ENCODE results near the gene RPS13.
"Not testable (repeated sequence)": the region's sequence is repeated elsewhere in the genome, so short reads cannot be mapped to it uniquely, and the experiment has no call there.

Gene RPS13

DNA sequence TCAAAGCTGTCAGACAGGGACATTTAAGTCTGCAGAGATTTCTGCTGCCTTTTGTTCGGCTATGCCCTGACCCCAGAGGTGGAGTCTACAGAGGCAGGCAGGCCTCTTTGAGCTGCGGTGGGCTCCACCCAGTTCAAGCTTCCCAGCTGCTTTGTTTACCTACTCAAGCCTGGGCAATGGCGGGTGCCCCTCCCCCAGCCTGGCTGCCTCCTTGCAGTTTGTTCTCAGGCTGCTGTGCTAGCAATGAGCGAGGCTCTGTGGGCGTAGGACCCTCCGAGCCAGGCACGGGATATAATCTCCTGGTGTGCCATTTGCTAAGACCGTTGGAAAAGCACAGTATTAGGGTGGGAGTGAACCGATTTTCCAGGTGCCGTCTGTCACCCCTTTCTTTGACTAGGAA lies 43.4 kb downstream of the RPS13 start:
- DNase-seq: not testable (repeated sequence)

DNA sequence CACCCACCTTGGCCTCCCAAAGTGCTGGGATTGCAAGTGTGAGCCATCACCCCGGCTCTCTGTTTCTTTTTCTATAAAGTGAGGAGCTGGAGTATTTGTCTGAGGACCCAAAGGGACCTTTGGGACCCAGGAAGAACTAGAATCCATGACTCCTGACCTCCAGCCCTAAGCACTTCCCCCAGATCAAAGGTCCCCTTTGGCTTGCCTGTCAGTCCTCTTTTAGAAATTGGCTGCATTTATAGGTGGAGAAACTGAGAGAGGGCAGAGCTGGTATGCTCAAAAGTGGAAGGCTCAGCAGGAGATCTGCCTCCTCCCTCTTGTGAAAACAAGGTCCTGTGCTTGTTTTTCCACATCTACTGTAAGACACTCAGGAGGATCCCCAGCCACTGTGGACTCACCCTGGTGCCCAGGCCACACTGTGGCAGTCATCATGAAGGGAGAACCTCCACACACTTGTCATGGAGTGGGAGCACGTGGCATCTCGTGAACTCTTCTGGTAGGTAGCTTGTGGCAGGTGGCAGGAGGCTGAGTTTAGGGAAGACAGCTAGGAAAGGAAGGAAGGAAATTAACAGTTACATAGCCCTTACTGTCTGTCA lies 50.9 kb downstream of the RPS13 start:
- DNase-seq: no peak

DNA sequence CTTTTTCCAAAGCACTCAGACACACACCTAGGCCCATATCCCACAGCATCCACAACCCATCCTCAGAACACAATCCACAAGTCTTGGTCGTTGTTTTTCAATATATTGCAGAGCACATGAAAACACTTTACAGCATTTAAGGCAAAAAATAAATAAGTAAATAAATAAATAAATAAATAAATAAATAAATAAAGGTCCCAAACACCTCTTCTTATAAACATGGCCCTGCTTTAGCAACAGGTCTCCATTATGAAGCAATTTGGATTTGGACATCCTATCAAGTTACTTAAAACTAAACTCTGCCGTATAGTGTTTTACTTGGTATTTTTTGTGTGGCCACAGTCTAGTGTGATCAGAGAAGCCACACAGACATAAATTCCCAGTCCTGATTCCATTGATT lies 52.5 kb downstream of the RPS13 start:
- DNase-seq: no peak

Measured in CD4-positive, alpha-beta T cell treated with Interleukin-1 beta for 1 hour (primary cell).